ENCODE data around the gene HECTD4.
A peak's percentile ranks its signal among the peaks of the same experiment; 100 is the strongest.
"Not testable (repeated sequence)": the region's sequence is repeated elsewhere in the genome, so short reads cannot be mapped to it uniquely, and the experiment has no call there.

Gene HECTD4

DNA sequence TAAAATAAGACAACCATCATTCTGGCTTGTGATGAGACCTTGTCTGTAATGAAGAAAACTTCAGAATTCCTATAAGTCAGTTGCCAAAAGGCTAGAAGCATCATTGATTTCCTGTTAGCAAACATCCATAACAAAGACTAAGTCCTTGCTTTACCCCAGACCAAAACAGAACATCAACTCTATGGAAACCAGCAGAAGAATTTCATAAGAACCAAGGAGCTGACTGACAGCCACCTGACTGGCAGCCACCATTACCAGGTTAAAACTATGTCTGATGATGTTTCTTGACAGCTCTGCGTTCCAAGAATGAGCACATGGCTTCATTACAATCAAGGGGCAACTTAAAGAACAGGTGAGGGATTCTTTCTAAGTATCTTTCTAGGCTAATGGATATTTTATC, 29.3 kb downstream of the HECTD4 start:
- DNase-seq: peak; percentile 12 to 36

DNA sequence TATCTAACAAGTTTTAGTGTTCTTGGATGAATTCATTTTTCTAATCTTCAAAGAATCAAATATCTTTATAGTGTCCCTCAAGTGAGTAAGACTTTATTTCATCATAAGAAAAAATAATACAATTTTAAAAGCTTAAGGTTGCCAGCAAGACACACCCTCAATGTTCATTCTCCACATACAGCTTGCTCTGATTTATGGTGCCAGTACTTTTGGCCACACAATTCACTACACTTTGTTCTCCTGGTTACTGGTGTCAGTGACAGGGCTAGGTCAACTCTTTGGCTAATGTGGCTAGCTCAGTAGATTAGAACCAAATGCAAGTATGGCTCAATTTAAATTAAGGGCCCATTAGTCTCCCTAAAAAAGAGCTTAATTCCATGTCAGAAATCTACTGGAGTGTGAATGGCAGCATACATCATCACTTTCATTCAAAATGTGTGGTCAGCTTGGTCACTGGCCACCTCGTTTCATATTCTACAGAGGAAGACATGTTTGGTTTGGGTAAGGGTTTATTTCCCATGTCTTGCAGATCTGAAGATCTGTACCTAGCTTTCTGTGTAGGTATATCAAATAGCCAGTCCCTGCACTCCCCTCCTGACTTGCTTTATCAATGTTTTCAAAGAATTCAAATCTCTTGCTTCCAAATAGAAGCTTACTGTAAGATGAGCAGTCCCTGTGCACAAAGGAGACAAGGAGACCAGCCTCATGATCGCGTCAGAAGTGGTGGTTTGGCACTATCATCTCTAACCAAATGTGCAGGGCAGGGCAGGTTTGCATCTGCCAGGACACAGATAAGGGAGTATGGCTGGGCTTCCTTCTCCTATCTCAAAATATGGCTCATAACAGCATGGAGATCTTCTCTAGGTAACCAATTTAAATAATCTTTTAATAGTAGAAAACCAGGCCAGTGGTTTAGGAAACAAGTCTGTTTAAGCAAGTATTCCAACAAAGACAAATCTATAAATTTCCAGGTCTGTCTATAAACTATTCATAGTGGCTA, 31.3 kb downstream of the HECTD4 start:
- DNase-seq: no peak

DNA sequence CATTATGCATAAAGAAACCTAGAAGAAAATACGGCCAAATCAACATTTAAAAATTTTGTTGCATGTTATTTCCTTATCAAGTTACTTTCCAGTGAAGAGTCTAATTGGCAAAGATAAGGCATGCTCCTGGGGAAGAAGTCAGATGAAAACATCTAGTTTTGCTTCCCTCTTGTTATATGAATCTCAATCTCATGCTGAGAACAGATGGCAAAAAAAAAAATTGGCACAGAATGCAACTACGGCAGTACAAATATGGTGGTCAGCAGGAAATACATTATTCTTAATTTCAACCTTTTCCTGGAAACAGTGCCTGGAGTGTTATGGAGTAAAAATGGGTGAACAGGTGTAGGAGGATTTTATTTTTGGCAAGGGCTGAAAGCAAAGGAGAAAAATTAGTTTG, 32.8 kb downstream of the HECTD4 start:
- no peak for DNase-seq

DNA sequence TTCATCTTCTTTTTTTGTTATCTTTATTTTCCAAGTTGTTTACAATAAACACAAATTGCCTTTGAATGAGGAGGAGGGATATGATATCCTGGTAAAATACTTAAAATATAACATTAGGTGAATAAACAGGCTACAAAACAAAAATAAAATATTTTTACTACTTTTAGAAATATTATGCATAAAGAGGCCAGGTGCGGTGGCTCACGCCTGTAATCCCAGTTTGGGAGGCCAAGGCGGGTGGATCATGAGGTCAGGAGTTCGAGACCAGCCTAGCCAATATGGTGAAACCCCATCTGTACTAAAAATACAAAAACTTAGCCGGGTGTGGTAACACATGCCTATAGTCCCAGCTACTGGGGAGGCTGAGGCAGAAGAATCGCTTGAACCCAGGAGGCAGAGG, 33.3 kb downstream of the HECTD4 start:
- DNase-seq: not testable (repeated sequence)

DNA sequence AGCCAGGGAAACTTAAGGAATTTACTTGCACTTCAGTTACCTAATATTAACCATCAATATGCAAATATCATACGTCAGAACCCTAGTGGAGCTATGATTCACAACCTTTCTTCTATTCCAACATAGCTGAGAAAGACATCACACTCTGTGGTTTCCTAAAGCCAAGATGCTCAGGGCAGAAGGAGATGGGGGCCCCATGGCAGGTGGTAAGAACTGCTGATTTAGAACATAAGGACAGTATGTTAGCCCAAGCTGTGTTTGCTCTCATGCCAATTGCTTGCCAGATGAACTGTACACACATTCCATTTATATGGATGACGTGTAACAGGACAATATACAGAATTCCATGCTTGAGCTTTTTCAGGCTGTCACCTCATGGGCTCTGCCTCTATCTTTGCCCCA, 34.6 kb downstream of the HECTD4 start:
- DNase-seq: peak; percentile 9 to 18

DNA sequence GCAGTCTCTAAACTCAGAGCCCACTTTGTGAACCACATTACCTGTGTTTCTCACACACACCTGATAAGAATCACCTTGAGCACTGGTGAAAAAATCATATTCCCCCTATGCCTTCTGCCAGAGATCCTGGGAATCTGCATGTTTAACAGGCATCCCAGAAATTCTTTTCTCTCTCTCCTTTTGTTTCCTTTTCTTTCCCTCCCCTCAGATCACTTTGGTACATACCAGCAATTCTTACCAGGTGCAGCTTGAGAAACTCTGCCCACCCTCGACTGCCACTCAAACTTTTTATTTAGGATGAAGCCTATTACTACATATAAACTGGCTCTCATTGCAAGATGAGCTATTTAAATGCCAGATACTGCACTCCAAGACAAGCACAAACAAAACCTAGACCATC, 36.0 kb downstream of the HECTD4 start:
- DNase-seq: no peak

DNA sequence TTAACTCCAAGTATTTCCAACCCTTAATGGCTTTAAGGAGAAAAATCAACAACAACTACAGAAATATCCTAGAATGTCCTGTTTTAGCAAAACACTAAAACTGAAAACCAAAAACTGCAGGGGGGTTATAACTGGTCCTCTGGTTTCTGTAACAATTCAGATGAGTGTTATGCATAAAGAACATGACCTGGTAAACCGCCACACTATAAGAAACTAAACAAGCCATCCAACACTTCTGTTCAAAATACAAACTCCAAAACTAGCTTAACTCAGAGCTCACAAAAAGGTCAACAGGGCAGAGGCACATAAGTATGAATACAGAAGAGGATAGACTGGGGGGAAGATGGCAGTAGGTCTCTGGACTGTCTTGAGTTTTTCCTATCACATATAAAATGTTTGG, 38.0 kb downstream of the HECTD4 start:
- no peak for DNase-seq

DNA sequence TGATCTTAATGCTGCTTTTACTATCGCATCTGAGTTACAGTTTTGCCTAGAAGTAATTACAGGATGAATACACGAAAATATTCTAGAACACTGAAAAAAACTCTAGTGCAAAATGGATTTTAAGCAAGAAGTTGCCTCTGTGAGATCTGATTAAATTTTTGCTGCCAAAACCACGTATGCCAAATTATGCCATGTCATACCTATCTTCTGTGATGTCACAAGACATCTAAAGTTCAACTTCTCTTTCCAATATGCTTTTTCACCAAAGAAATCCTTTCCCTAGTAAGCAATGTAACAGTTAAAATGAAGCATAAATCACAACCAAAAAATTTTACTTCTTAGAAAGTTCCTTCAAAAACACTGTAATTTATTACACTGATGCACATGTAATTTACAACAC, 39.6 kb downstream of the HECTD4 start:
- peak in 1 of 2 donors; percentile 17 for DNase-seq

DNA sequence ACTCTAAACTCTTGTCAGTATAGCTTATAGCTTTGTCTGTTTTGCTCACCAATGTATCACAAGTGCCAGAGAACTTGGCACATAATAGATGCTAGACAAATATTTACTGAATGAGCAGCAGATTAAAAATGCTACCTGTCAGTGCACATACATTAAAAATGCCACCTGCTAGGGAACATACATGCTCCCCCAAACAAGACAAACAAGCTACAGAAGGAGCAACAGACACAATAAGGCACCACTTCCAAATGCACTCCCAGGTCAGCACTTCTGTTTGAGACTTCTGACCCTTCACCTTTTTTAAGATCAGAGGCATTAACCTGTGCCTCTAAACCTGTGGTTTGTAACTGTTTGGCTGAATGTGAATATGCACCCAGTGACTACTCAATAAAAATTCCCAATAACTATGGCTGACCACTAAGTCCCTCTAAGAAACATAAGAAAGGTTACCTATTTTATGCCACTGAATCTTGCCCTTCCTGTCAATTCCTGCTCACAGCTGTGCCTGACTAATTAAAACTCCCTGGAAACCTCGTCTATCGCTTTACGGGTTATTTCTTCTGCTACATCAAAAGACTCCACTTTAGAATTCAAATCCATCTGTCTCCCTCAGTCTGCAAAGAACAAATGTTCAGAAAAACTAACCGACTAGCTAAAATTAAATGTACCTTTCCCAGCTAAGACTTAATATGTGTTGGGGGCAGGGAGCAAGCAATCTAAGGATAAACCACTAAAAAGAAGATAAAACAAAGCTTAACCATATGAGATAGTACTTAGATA, 41.0 kb downstream of the HECTD4 start:
- DNase-seq: no peak

DNA sequence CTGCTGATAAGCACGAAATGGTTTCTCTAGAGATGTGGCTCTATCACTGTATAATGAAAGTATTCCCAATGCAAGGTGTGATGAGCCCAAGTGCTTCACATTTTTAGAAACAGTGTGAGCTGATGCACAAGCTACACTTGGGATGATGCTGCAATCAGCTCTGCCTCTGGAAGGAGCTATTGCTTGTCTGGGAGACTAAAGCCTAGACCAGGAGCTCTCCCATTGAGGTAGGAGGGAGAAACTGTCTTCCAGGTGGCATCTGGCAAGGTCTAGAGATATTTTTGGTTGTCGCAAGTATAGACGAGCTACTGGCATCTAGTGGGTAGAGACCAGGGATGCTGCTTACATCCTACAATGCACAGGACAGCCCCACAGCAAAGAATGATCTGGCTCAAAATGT, 42.0 kb downstream of the HECTD4 start:
- no peak for DNase-seq

DNA sequence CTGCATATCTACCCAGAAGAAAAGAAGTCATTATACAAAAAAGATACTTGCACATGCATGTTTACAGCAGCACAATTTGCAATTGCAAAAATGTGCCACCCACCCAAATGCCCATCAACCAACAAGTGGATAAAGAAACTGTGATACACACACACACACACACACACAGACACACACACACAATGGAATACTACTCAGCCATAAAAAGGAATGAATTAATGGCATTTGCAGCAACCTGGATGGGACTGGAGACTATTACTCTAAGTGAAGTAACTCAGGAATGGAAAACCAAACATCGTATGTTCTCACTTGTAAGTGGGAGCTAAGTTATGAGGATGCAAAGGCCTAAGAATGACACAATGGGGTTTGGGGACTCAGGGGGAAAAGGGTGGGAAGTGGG, 47.2 kb downstream of the HECTD4 start:
- not testable (repeated sequence) for DNase-seq

DNA sequence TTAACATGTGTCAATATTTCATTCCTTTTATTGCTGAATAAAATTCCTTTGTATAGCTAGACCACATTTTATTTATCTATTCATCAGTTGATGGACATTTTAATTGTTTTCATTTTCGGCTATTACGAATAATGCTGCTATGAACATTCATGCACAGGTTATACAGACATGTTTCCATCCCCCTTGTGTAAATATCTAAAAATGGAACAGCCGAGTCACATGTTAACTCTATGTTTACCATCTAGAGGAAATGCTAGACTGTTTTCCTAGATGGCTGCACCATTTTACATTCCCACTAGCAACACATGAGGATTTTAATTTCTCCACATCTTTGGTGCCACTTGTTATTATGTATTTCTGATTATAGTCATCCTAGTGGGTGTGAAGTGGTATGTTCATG, 49.2 kb downstream of the HECTD4 start:
- no peak for DNase-seq

DNA sequence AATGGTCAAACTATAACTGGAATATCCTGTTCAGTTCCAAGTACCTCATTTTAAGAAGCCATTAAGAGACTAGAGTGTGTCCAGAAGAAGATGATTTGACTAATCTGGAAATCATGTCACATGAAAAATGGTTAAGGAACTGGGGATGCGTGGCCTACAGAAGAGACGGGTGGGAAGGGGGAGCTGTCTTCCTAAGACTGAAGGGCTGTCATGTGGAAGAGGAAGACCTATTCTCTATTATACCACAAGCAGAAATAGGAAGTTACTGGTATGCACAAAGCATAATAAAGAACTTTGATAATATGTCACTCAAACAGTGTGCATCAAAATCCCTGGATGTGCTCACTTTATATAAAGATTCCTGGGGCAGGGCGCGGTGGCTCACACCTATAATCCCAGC, 50.3 kb downstream of the HECTD4 start:
- peak; percentile 47 to 70 for DNase-seq

DNA sequence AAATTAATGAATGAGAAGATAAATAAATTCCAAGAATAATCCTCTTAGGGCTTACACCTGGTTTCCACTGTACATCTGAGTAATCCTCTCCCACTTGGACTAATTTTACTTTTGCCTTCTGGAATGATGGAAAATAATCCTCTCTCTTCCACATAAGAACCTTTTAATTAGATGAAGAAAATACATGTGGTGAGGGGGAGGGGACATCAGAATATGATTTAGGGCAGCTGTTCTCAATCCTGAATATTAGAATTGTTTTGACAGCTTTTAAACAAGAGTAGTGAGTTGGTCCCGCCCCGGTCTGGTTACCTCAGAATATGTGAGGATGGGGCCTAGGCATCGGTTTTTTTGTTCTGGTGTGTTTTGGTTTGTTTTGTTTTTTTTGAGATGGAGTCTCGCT, 51.5 kb downstream of the HECTD4 start:
- no peak for DNase-seq

DNA sequence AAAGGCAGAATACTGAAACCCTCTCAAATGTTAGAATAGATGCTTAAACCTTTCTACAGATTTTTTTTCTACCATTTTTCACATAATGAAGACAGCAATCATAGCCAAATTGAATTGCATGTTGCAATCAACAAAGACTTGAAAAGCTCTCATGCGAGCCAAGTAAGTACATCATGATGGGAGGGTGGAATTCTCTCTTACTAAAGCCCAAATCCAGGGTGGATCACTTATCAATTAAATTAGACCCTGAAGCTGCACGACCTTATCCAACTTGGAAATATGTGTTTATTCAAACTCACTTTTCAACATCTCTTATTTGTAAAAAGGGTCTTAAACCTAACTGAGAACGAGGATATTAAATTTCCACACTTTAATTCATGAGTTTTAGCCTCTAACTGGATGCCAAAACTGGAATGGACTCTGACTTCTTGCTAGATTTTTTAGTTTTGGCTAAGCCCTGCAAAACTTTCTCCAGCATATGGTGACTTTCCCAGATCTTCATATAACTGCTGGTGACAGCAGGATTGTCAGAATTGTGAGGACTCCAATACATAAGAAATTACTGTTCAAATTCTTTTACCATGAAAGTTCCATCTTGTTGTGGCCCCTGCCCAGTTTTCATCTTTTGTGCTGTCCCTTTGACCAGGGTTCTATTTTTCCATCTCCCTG, 53.6 kb downstream of the HECTD4 start:
- DNase-seq: no peak

DNA sequence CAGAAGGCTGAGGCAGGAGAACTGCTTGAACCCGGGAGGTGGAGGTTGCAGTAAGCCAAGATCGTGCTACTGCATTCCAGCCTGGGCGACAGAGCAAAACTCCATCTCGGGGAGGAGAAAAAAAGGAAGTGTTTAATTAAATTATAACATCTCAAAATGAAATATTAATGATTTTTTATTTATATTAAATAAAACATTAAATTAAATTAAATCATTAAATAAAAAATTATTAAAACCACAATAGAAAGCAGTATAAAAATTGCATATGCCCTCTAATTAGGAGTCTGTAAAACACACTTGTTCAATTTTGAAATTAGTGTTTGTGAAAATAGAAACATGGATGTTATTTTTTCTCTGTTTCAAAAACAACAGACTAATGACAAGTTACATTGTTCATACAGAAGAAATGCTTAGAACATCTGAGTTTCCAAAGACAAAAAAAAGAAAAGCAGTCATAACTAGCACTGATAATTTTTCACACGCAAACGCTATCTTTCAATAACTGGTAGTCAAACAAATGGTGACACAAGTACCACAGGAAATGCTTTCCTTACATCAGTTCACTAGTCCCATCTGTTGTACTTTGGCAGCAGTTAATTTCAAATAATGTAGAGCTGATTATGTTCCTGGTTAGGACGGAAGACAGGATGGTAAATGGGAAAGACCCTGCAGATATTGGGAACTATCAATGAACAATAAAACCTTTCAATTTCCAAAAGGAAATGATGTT, 54.9 kb downstream of the HECTD4 start:
- DNase-seq: no peak

DNA sequence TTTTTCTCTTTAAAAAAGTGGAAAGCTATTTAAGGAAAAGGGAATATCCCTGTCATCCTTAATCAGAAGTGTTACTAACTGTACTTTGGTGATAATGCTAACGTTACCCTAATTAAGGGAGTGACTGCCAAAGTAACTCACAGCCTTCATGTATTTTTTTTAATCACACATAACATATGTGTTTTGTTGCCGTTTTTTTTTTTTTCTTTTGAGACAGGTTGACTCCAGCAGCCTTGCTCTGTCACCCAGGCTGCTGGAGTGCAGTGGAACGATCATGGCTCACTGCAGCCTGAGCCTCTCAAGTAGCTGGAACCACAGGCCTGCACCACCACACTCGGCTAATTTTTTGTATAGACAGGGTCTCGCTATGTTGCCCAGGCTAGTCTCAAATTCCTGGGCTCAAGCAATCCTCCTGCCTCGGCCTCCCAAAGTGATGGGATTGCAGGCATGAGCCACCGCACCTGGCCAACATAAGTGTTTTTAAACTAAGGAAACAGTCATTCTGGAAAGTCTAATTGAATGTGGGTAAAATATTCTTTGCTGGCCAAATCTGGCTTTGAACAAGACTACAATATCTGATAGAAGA, 56.5 kb downstream of the HECTD4 start:
- DNase-seq: no peak

DNA sequence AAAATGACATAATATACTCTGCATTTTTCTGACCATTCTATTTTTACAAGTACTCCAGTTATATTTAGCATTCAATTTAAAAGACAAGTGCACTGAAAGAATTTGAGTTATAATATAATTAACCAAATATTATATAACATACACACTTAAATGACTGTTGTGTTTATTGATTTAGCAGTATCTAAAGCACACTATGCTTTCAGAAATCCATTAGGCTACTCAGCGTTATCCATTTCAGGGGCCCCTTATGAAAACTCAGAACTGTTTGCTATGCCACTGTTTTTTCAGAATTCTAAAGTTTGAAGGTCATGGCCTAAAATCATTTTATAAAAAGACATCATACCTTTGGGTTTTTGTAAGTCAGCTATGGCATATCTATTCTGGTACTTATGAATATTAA, 57.1 kb downstream of the HECTD4 start:
- DNase-seq: no peak

DNA sequence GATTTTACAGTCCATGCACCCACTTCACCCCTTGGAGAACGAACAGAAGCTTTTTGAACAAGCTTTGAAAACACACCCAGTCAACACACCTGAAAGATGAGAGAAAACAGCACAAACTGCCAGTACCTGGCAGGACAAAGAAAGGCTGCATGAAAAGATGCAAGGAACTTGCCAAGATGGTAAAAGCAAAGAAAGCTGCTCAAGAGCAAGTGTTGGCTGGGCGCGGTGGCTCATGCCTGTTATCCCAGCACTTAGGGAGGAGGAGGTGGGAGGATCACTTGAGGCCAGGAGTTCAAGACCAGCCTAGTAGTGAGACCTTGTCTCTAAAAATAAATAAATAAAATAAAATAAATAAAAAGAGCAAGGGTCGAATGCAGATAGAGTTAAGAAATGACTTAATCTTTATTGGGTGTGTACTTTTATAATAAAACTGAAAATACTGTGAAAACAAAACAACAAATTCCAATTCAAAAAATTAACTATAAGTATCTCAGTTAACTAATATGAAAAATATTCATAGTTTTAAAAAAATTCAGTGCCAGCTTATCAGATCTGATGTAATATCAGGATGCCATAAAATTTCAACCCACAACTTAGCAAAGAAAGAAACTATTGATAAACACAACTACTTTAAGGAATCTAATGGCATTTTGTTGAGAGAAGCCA, 59.2 kb downstream of the HECTD4 start:
- DNase-seq: no peak

DNA sequence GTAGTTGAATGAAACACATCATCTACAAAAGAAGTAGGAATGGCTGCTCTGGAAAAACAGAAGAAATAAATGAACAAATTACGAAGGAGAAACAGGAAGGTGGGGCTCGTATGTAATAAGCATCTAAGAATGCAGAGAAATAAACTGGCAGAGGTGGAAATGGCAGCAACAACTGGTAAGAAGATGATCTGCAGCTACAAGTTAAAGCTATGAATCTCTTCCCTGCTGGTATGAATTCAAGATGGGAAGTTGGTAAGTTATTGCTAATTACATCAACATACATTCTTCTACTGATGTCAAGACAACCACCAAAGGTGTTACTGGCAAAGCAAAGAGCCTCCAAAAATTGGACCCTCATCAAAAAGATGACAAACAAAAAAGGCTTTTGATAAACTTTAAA, 59.8 kb downstream of the HECTD4 start:
- no peak for DNase-seq

DNA sequence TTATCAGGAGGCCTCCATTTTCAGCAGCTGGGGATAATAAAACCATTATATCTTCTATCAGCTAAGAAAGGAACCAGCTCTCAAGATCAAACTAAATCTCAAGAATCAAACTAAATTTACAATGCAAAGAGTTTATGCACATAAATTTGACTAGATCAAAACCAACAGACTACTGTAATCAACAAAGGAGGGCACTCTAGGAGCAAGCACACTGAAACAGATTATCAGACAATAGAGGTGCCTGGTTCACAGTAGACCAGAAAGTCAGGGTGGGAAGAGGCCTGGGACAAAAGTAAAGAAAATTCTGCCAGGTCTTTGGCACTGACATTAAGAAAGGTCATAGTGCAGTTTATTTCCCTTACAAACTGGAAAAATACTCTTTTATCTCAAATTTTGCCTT, 61.0 kb downstream of the HECTD4 start:
- no peak for DNase-seq

DNA sequence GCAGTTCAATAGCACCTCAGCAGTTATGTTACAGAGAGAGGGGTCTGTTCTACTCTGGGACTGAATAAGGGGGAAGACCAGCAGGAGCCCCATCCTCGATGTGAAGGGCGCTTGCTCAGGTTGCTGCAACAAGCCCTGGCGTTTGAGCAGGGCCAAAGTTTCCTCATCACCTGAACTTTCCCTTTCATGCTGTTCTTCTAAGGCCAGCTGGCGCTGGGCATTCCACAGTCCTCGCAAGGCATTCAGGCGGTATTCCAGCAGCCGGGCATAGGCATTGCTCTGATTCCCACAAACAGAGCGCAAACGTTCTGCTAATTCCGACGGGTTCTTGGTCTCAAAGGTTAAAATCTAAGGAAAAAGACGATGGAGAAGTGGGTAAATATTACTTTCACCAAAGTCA, 62.8 kb downstream of the HECTD4 start:
- DNase-seq: no peak

Data from inflammatory macrophage treated with lipopolysaccharide for 1 hour (primary cell).